DND-41 (cell line): Measurements from ENCODE around the gene IDH2.
A peak's percentile ranks its signal among the peaks of the same experiment; 100 is the strongest.

ENCODE experiments used
- ATAC-seq: fragments of 200-7000 bp; cut with Tn5 transposase; 3 replicates; pipeline ENCODE4 v1.9.1; 2021; ENCODE audit warnings: low read depth; ENCODE audit not compliant: insufficient read depth
- DNase-seq: peaks from one replicate; pipeline ENCODE4 v3.0.0-alpha.2; 2020
- H2AFZ ChIP-seq: 2 replicates; pipeline ENCODE4 v1.6.0; 2012; ENCODE audit warnings: low read depth, low read length
- H3K27ac ChIP-seq: 2 replicates; pipeline ENCODE4 v1.5.1; 2012; ENCODE audit warnings: low read length, inconsistent platforms
- H3K27me3 ChIP-seq: fragments of 200-600 bp; sonication (generic); 2 replicates; pipeline ENCODE4 v1.6.0; 2012; ENCODE audit warnings: low read length, mild to moderate bottlenecking, inconsistent platforms; ENCODE audit not compliant: insufficient read depth, poor library complexity
- H3K36me3 ChIP-seq: 2 replicates; pipeline ENCODE4 v1.5.1; 2012; ENCODE audit warnings: low read length, inconsistent platforms; ENCODE audit not compliant: insufficient read depth
- H3K4me1 ChIP-seq: 2 replicates; pipeline ENCODE4 v1.5.1; 2012; ENCODE audit warnings: mild to moderate bottlenecking, low read length; ENCODE audit not compliant: insufficient read depth
- H3K4me2 ChIP-seq: 2 replicates; pipeline ENCODE4 v1.6.0; 2012; ENCODE audit warnings: mild to moderate bottlenecking, moderate library complexity, low read length, inconsistent platforms; ENCODE audit not compliant: insufficient read depth
- H3K4me3 ChIP-seq, 2 experiments: fragments of 200-600 bp in 1 of 2; shearing (Covaris generic) in 1 of 2; 2 replicates each; pipeline ENCODE4 v1.5.1; 2012 to 2016; ENCODE audit warnings: inconsistent platforms in 2 of 2, low read length in 2 of 2, mild to moderate bottlenecking in 2 of 2, low read depth in 1 of 2, moderate library complexity in 1 of 2
- H3K79me2 ChIP-seq: 2 replicates; pipeline ENCODE4 v1.6.0; 2012; ENCODE audit warnings: low read length, inconsistent platforms; ENCODE audit not compliant: insufficient read depth
- H3K9ac ChIP-seq: 2 replicates; pipeline ENCODE4 v1.6.0; 2012; ENCODE audit warnings: low read depth, mild to moderate bottlenecking, inconsistent platforms, low read length, moderate library complexity
- H3K9me3 ChIP-seq: 2 replicates; pipeline ENCODE4 v1.5.1; 2012; ENCODE audit warnings: low read length, moderate library complexity, mild to moderate bottlenecking, inconsistent platforms; ENCODE audit not compliant: insufficient read depth, severe bottlenecking
- H4K20me1 ChIP-seq: 2 replicates; pipeline ENCODE4 v1.6.0; 2012; ENCODE audit warnings: low read length; ENCODE audit not compliant: insufficient read depth
- CTCF ChIP-seq: IDR thresholded peaks from 2 replicates; pipeline ENCODE4 v1.5.1; 2012; ENCODE audit warnings: borderline replicate concordance, low read length, moderate library complexity, mild to moderate bottlenecking; ENCODE audit not compliant: poor library complexity, severe bottlenecking; ENCODE audit errors: extremely low read depth
- EZH2 ChIP-seq: IDR thresholded peaks from 3 replicates; pipeline ENCODE4 v1.6.1; 2012; ENCODE audit warnings: borderline replicate concordance, low read depth, mild to moderate bottlenecking, moderate library complexity, low read length, inconsistent platforms; ENCODE audit not compliant: severe bottlenecking

The IDH2 gene

GRCh38 chr15:90103701-90104329, 1.5 kb upstream of the IDH2 start:
- ATAC-seq (no peak), DNase-seq (no peak)
- Histone ChIP-seq H3K4me2 (no peak overlapping the region), H3K27ac (no peak overlapping the region), H3K4me1 (peaks cover 36% of the 10 kb centered on the region), H2AFZ (no peak overlapping the region), H3K9me3 (no peaks in the 10 kb centered on the region), H3K79me2 (peaks cover 38% of the 10 kb centered on the region), H3K36me3 (peaks cover 12% of the 10 kb centered on the region), H4K20me1 (peaks cover 16% of the 10 kb centered on the region), H3K27me3 (no peaks in the 10 kb centered on the region), H3K9ac (no peak overlapping the region), H3K4me3 (no peak overlapping the region)
- TF ChIP-seq CTCF: no peak
- no peak for TF ChIP-seq EZH2

- peak; percentile 60 for DNase-seq
- peak; percentile 33; the same call in 2 of the 3 replicates for ATAC-seq
- Histone ChIP-seq H3K27ac (peak overlapping the region; percentile 83), H3K79me2 (peaks cover 61% of the 10 kb centered on the region), H4K20me1 (peaks cover 22% of the 10 kb centered on the region), H3K36me3 (peaks cover 15% of the 10 kb centered on the region), H3K4me3 (peak overlapping the region; percentile 66 to 72), H3K9me3 (no peaks in the 10 kb centered on the region), H3K27me3 (no peaks in the 10 kb centered on the region), H3K4me1 (peaks cover 57% of the 10 kb centered on the region), H2AFZ (peak overlapping the region; percentile 90), H3K4me2 (peak overlapping the region; percentile 97), H3K9ac (peak overlapping the region; percentile 98)
- TF ChIP-seq CTCF (no peak), EZH2 (no peak)
Observed at GRCh38 chr15:90101130-90101968, 919 bp downstream of the IDH2 start.

- H3K4me2 ChIP-seq: peak overlapping the region; percentile 97
- H4K20me1 ChIP-seq: peaks cover 29% of the 10 kb centered on the region
- H3K4me3 ChIP-seq: peak overlapping the region in 1 of 2 experiments; percentile 66; a peak in 2 of 4 replicates
- ATAC-seq (no peak), DNase-seq (peak; percentile 27)
- peaks cover 57% of the 10 kb centered on the region for H3K4me1 ChIP-seq
- H3K9me3 ChIP-seq: no peaks in the 10 kb centered on the region
- H3K79me2 ChIP-seq: peaks cover 73% of the 10 kb centered on the region
- peak overlapping the region; percentile 98 for H3K9ac ChIP-seq
- H3K36me3 ChIP-seq: peaks cover 19% of the 10 kb centered on the region
- no peak overlapping the region for H2AFZ ChIP-seq
- H3K27ac ChIP-seq: peak overlapping the region; percentile 83
- no peaks in the 10 kb centered on the region for H3K27me3 ChIP-seq
- TF ChIP-seq EZH2 (no peak), CTCF (no peak)
Observed at GRCh38 chr15:90099868-90100831, 2.1 kb downstream of the IDH2 start.
